Neural cell (in vitro differentiated cells): ENCODE results near the gene NUDT21. TPM values are rescaled to one million over a fixed set of nuclear protein-coding genes. Genes with fewer than 3 reads are reported as not detected.

Source experiments
- H2AFZ ChIP-seq: fragments of 200-600, 300-800 bp; sonication (generic), shearing (Covaris generic); 2 replicates; pipeline ENCODE4 v1.6.0; 2014; ENCODE audit warnings: low read depth, mild to moderate bottlenecking, antibody characterized with exemption, low read length, moderate library complexity
- H3F3A ChIP-seq: fragments of 200-600 bp; shearing (Covaris generic); 2 replicates; pipeline ENCODE4 v1.6.1; 2016; ENCODE audit warnings: mild to moderate bottlenecking, moderate library complexity, mixed read lengths, antibody characterized with exemption, low read length; ENCODE audit not compliant: insufficient read depth, poor library complexity, severe bottlenecking
- H3K27ac ChIP-seq: fragments of 200-600, 300-800 bp; sonication (generic), shearing (Covaris generic); 2 replicates; pipeline ENCODE4 v1.5.1; 2014; ENCODE audit warnings: mild to moderate bottlenecking, low read length, moderate library complexity
- H3K27me3 ChIP-seq: fragments of 300-800, 200-600 bp; sonication (generic), shearing (Covaris generic); 2 replicates; pipeline ENCODE4 v1.6.0; 2014; ENCODE audit warnings: mild to moderate bottlenecking, low read depth, low read length, moderate library complexity; ENCODE audit not compliant: insufficient read depth
- H3K36me3 ChIP-seq: fragments of 300-800, 200-600 bp; sonication (generic), shearing (Covaris generic); 2 replicates; pipeline ENCODE4 v1.5.1; 2014; ENCODE audit warnings: mild to moderate bottlenecking, antibody characterized with exemption, low read length, moderate library complexity; ENCODE audit not compliant: insufficient read depth
- H3K4me2 ChIP-seq: fragments of 300-800, 200-600 bp; sonication (generic), shearing (Covaris generic); 2 replicates; pipeline ENCODE4 v1.6.0; 2014; ENCODE audit warnings: mild to moderate bottlenecking, low read length
- H3K4me3 ChIP-seq: fragments of 300-800, 200-600 bp; sonication (generic), shearing (Covaris generic); 2 replicates; pipeline ENCODE4 v1.5.1; 2014; ENCODE audit warnings: mild to moderate bottlenecking, low read length, moderate library complexity
- H3K79me2 ChIP-seq: fragments of 200-600 bp; shearing (Covaris generic); replicated peaks from 2 replicates; pipeline ENCODE4 v1.6.0; 2014; ENCODE audit warnings: mild to moderate bottlenecking, low read length, moderate library complexity; ENCODE audit not compliant: insufficient read depth
- H3K9ac ChIP-seq: fragments of 300-800, 200-600 bp; sonication (generic), shearing (Covaris generic); 2 replicates; pipeline ENCODE4 v1.6.1; 2016; ENCODE audit warnings: mild to moderate bottlenecking, low read length, mixed read lengths
- H3K9me2 ChIP-seq: fragments of 200-600 bp; shearing (Covaris generic); 2 replicates; pipeline ENCODE4 v1.6.1; 2016; ENCODE audit warnings: mild to moderate bottlenecking, low read length, mixed read lengths; ENCODE audit not compliant: insufficient read depth
- H3K9me3 ChIP-seq: fragments of 200-600, 300-800 bp; sonication (generic), shearing (Covaris generic); 2 replicates; pipeline ENCODE4 v1.6.1; 2016; ENCODE audit warnings: mild to moderate bottlenecking, mixed run types, low read length, moderate library complexity, mixed read lengths
- H4K20me1 ChIP-seq: fragments of 200-600 bp; shearing (Covaris generic); 2 replicates; pipeline ENCODE4 v1.6.1; 2016; ENCODE audit warnings: mild to moderate bottlenecking, mixed run types; ENCODE audit not compliant: insufficient read depth
- CTCF ChIP-seq: fragments of 450-650 bp; IDR thresholded peaks from 2 replicates; pipeline ENCODE4 v1.5.1; 2014; ENCODE audit warnings: antibody characterized with exemption, mild to moderate bottlenecking, moderate library complexity; ENCODE audit not compliant: poor library complexity, severe bottlenecking
- EP300 ChIP-seq: fragments of 450-650 bp; conservative IDR thresholded peaks from 2 replicates; pipeline ENCODE4 v1.6.1; 2014; ENCODE audit warnings: antibody characterized with exemption, mild to moderate bottlenecking, moderate library complexity; ENCODE audit not compliant: poor library complexity, severe bottlenecking
- EZH2 ChIP-seq: fragments of 200-600, 300-800 bp; shearing (Covaris generic), sonication (generic); IDR thresholded peaks from 2 replicates; pipeline ENCODE4 v1.6.1; 2014; ENCODE audit warnings: antibody characterized with exemption, low read length, borderline replicate concordance, mild to moderate bottlenecking; ENCODE audit not compliant: insufficient read depth, poor library complexity, severe bottlenecking
- MXI1 ChIP-seq: fragments of 450-650 bp; conservative IDR thresholded peaks from 2 replicates; pipeline ENCODE4 v1.6.1; 2014; ENCODE audit warnings: antibody characterized with exemption, mild to moderate bottlenecking; ENCODE audit not compliant: poor library complexity, severe bottlenecking
- POLR2AphosphoS5 ChIP-seq: IDR thresholded peaks from 2 replicates; pipeline ENCODE4 v1.6.1; 2012
- RAD21 ChIP-seq: fragments of 450-650 bp; conservative IDR thresholded peaks from 2 replicates; pipeline ENCODE4 v1.6.1; 2014; ENCODE audit warnings: antibody characterized with exemption, mild to moderate bottlenecking, moderate library complexity
- REST ChIP-seq: IDR thresholded peaks from 2 replicates; pipeline ENCODE4 v1.6.1; 2012; ENCODE audit warnings: borderline replicate concordance
- SMC3 ChIP-seq: fragments of 450-650 bp; conservative IDR thresholded peaks from 2 replicates; pipeline ENCODE4 v1.6.1; 2014; ENCODE audit warnings: antibody characterized with exemption, mild to moderate bottlenecking, moderate library complexity; ENCODE audit not compliant: poor library complexity
- TAF1 ChIP-seq: IDR thresholded peaks from 2 replicates; pipeline ENCODE4 v1.6.1; 2012; ENCODE audit warnings: low read depth
- polyA plus RNA-seq: library from polyadenylated mRNA; depleted of rRNA; stranded (reverse); fragments of >200 nt; gene quantifications from 2 replicates; pipeline ENCODE4 v1.2.3, GENCODE V29; 2014

Gene NUDT21
- polyA plus RNA-seq, 1 donor from 2014 or later: 192 TPM

GRCh38 chr16:56488035-56488434, 36.9 kb upstream of the NUDT21 start:
- no peaks in the 10 kb centered on the region for H3K79me2 ChIP-seq
- no peaks in the 10 kb centered on the region for H3F3A ChIP-seq
- peaks cover 15% of the 10 kb centered on the region for H3K36me3 ChIP-seq
- H3K9ac ChIP-seq: no peak overlapping the region
- H4K20me1 ChIP-seq: no peaks in the 10 kb centered on the region
- H3K4me3 ChIP-seq: no peak overlapping the region
- H2AFZ ChIP-seq: no peak overlapping the region
- no peak overlapping the region for H3K27ac ChIP-seq
- no peaks in the 10 kb centered on the region for H3K9me2 ChIP-seq
- no peaks in the 10 kb centered on the region for H3K27me3 ChIP-seq
- H3K4me2 ChIP-seq: no peak overlapping the region
- no peaks in the 10 kb centered on the region for H3K9me3 ChIP-seq
- TF ChIP-seq RAD21 (no peak), EZH2 (no peak), EP300 (no peak), MXI1 (no peak), CTCF (no peak), POLR2AphosphoS5 (no peak), REST (no peak), SMC3 (no peak), TAF1 (no peak)

- Histone ChIP-seq H3K9me2 (no peaks in the 10 kb centered on the region), H3K9me3 (no peaks in the 10 kb centered on the region), H3K27me3 (no peaks in the 10 kb centered on the region), H3K36me3 (peaks cover 21% of the 10 kb centered on the region), H4K20me1 (no peaks in the 10 kb centered on the region), H3K4me3 (no peak overlapping the region), H3F3A (no peaks in the 10 kb centered on the region), H3K27ac (no peak overlapping the region), H2AFZ (no peak overlapping the region), H3K79me2 (no peaks in the 10 kb centered on the region), H3K4me2 (no peak overlapping the region), H3K9ac (no peak overlapping the region)
- TF ChIP-seq CTCF (no peak), EP300 (no peak), TAF1 (no peak), SMC3 (no peak), POLR2AphosphoS5 (no peak), MXI1 (no peak)
Measured at GRCh38 chr16:56483394-56483793, 32.3 kb upstream of the NUDT21 start.
